Breast epithelium (tissue), 3 donors: ENCODE data around the gene PRKRIP1.

Experiments
- CTCF ChIP-seq, 3 donors: fragments of 450-650 bp; IDR thresholded peaks; one replicate each; pipeline ENCODE4 v1.5.1; 2016 to 2017; ENCODE audit warnings: antibody characterized with exemption in 3 of 3, mild to moderate bottlenecking in 3 of 3, moderate library complexity in 3 of 3
- POLR2AphosphoS5 ChIP-seq, 3 donors: sonication (generic); formaldehyde crosslinking; IDR thresholded peaks; one replicate each; pipeline ENCODE4 v1.6.1; 2017; ENCODE audit warnings: antibody characterized with exemption in 3 of 3

GRCh38 chr7:102429141-102429899, 33.2 kb downstream of the PRKRIP1 start:
- TF ChIP-seq CTCF (IDR thresholded peaks at IDR 0.05): no peak
- no peak for TF ChIP-seq POLR2AphosphoS5 (IDR thresholded peaks at IDR 0.05)
